A549 (cell line): ENCODE data around the gene GTPBP1. TPM values are rescaled to one million over a fixed set of nuclear protein-coding genes. Genes with fewer than 3 reads are reported as not detected.

Experiments
- ATAC-seq, 2 experiments: fragments of 200-7000 bp in 1 of 2; fragments of >200 bp in 1 of 2; cut with Nextera tagmentation in 1 of 2; cut with Tn5 transposase in 1 of 2; 3 replicates each; pipeline versions ENCODE4 v1.8.0 to v1.9.1; 2018 to 2020; ENCODE audit warnings: mild to moderate bottlenecking in 1 of 2, moderate library complexity in 1 of 2
- CTCF ChIA-PET: fragments of 300-600 bp; sonication (Branson Sonifier 250); formaldehyde crosslinking; extraction: SDS; loops from one replicate; lab custom pipeline; 2021; ENCODE audit warnings: antibody characterized with exemption, inconsistent platforms; lab: Yijun Ruan, JAX
- POLR2A ChIA-PET: fragments of 350-600 bp; formaldehyde crosslinking; extraction: SDS; loops from one replicate; lab custom pipeline; 2021; ENCODE audit warnings: antibody characterized with exemption, inconsistent platforms; lab: Yijun Ruan, JAX
- DNase-seq, 2 experiments: peaks; one replicate each; pipeline versions ENCODE4 v3.0.0 to v3.0.0-alpha.2; 2011 to 2016; ENCODE audit warnings: low read depth in 1 of 2, low spot score in 1 of 2
- FAIRE-seq: peaks from 2 replicates; lab custom pipeline; 2011; peaks lifted over from hg19 to GRCh38; lab: Jason Lieb, UNC
- H3K27ac ChIP-seq, 2 experiments: fragments of >200 bp; sonication (Bioruptor Twin); formaldehyde crosslinking; 3 replicates each; pipeline ENCODE4 v1.5.1; 2016 to 2017
- H3K4me1 ChIP-seq: fragments of >200 bp; sonication (Bioruptor Twin); formaldehyde crosslinking; 3 replicates; pipeline ENCODE4 v1.6.1; 2016
- H3K4me2 ChIP-seq: fragments of >200 bp; sonication (Bioruptor Twin); formaldehyde crosslinking; 3 replicates; pipeline ENCODE4 v1.6.1; 2016
- H3K4me3 ChIP-seq: fragments of >200 bp; sonication (Bioruptor Twin); formaldehyde crosslinking; 3 replicates; pipeline ENCODE4 v1.5.1; 2016
- H3K9me3 ChIP-seq: fragments of >200 bp; sonication (Bioruptor Twin); formaldehyde crosslinking; 3 replicates; pipeline ENCODE4 v1.6.1; 2016
- CBX8 ChIP-seq: fragments of 200-600 bp; sonication (generic); IDR thresholded peaks from 2 replicates; pipeline ENCODE4 v1.6.1; 2016
- CEBPB ChIP-seq, 2 experiments: fragments of >200 bp in 1 of 2; sonication (Bioruptor Twin) in 1 of 2; formaldehyde crosslinking in 1 of 2; IDR thresholded peaks; 2 replicates each; pipeline ENCODE4 v1.6.1; 2012 to 2016
- CHD2 ChIP-seq: fragments of 150-350 bp; IDR thresholded peaks from 2 replicates; pipeline ENCODE4 v1.6.1; 2014; ENCODE audit warnings: low read length; ENCODE audit not compliant: partially characterized antibody
- CHD4 ChIP-seq: fragments of 200-600 bp; sonication (generic); IDR thresholded peaks from 2 replicates; pipeline ENCODE4 v1.6.1; 2016; ENCODE audit warnings: antibody characterized with exemption, mild to moderate bottlenecking, borderline replicate concordance
- EHF ChIP-seq: fragments of 250-450 bp; sonication (Bioruptor Pico); IDR thresholded peaks from 2 replicates; pipeline ENCODE4 v1.5.0; 2020; ENCODE audit warnings: mild to moderate bottlenecking
- EP300 ChIP-seq, 2 experiments: fragments of >200 bp; sonication (Bioruptor Twin); formaldehyde crosslinking; IDR thresholded peaks; 2 replicates in 1 of 2; 3 replicates in 1 of 2; pipeline ENCODE4 v1.6.1; 2016 to 2017
- FOSB ChIP-seq: fragments of 250-450 bp; sonication (Bioruptor Pico); IDR thresholded peaks from 2 replicates; pipeline ENCODE4 v1.5.0; 2020; ENCODE audit warnings: mild to moderate bottlenecking, moderate library complexity
- FOSL2 ChIP-seq, 2 experiments: fragments of 450-650 bp in 1 of 2; fragments of >200 bp in 1 of 2; sonication (Bioruptor Twin) in 1 of 2; formaldehyde crosslinking; IDR thresholded peaks; 2 replicates each; pipeline versions ENCODE4 v1.5.0 to v1.6.1; 2016 to 2020; ENCODE audit warnings: mild to moderate bottlenecking in 1 of 2, moderate library complexity in 1 of 2
- HDAC2 ChIP-seq: fragments of 200-600 bp; sonication (generic); IDR thresholded peaks from 2 replicates; pipeline ENCODE4 v1.6.1; 2016
- HOXB5 ChIP-seq: fragments of 250-450 bp; sonication (Bioruptor Pico); IDR thresholded peaks from 2 replicates; pipeline ENCODE4 v1.5.0; 2020; ENCODE audit warnings: mild to moderate bottlenecking, moderate library complexity
- JUNB ChIP-seq: fragments of >200 bp; sonication (Bioruptor Twin); formaldehyde crosslinking; IDR thresholded peaks from 2 replicates; pipeline ENCODE4 v1.6.1; 2016
- KDM1A ChIP-seq: fragments of 200-600 bp; sonication (generic); IDR thresholded peaks from 2 replicates; pipeline ENCODE4 v1.6.1; 2016; ENCODE audit warnings: low read depth, mild to moderate bottlenecking
- KDM5A ChIP-seq: fragments of 200-600 bp; sonication (generic); IDR thresholded peaks from 2 replicates; pipeline ENCODE4 v1.6.1; 2016; ENCODE audit warnings: antibody characterized with exemption, mild to moderate bottlenecking
- MAFK ChIP-seq: fragments of 450-650 bp; IDR thresholded peaks from 2 replicates; pipeline ENCODE4 v1.6.1; 2014; ENCODE audit not compliant: partially characterized antibody
- MYC ChIP-seq: IDR thresholded peaks from 2 replicates; pipeline ENCODE4 v1.6.1; 2012; ENCODE audit warnings: mild to moderate bottlenecking, inconsistent platforms, low read length, improper control_type of control experiment, borderline replicate concordance
- PHF8 ChIP-seq: fragments of 200-600 bp; sonication (generic); IDR thresholded peaks from 2 replicates; pipeline ENCODE4 v1.6.1; 2016; ENCODE audit warnings: low read depth, mild to moderate bottlenecking, antibody characterized with exemption, moderate library complexity, borderline replicate concordance
- POLR2A ChIP-seq: IDR thresholded peaks from 2 replicates; pipeline ENCODE4 v1.6.1; 2012; ENCODE audit warnings: mild to moderate bottlenecking, low read length
- RCOR1 ChIP-seq: fragments of 150-350 bp; IDR thresholded peaks from 2 replicates; pipeline ENCODE4 v1.6.1; 2014; ENCODE audit warnings: antibody characterized with exemption, low read length, low read depth
- RNF2 ChIP-seq: fragments of 200-600 bp; sonication (generic); IDR thresholded peaks from 2 replicates; pipeline ENCODE4 v1.6.1; 2016; ENCODE audit warnings: low read depth, mild to moderate bottlenecking, antibody characterized with exemption, moderate library complexity, borderline replicate concordance
- SMC3 ChIP-seq: fragments of >200 bp; sonication (Bioruptor Twin); formaldehyde crosslinking; IDR thresholded peaks from 3 replicates; pipeline ENCODE4 v1.6.1; 2018; ENCODE audit warnings: inconsistent platforms
- SREBF2 ChIP-seq: fragments of 450-650 bp; IDR thresholded peaks from 2 replicates; pipeline ENCODE4 v1.6.1; 2014; ENCODE audit warnings: mild to moderate bottlenecking, moderate library complexity
- TFCP2L1 ChIP-seq: fragments of 250-450 bp; sonication (Bioruptor Pico); IDR thresholded peaks from 2 replicates; pipeline ENCODE4 v1.5.0; 2021; ENCODE audit warnings: mild to moderate bottlenecking
- WGBS: methylation state at CpG from one replicate; pipeline ENCODE4 v1.1.6; 2017; ENCODE audit errors: missing lambda C conversion rate; 5-methylcytosine and 5-hydroxymethylcytosine counted together
- polyA plus RNA-seq, 4 experiments: library from polyadenylated mRNA; depleted of rRNA in 3 of 4; stranded (reverse); fragments of >200 nt; fragmentation: RNase III in 1 of 4; extraction: RNeasy Plus Mini Kit Qiagen cat#74134 plus additional on column Dnase treatment in 1 of 4; gene quantifications; 2 replicates in 3 of 4; 3 replicates in 1 of 4; pipeline ENCODE4 v1.2.3, GENCODE V29; 2011 to 2017
- TF ChIP-seq, protein P1 (sequence below): fragments of 150-350 bp; IDR thresholded peaks from 2 replicates; pipeline ENCODE4 v1.6.1; 2014; ENCODE audit warnings: low read depth, mild to moderate bottlenecking, low read length
- TF ChIP-seq, protein P2 (sequence below): IDR thresholded peaks from 2 replicates; pipeline ENCODE4 v1.6.1; 2012
- TF ChIP-seq, protein P3 (sequence below): fragments of >200 bp; sonication (Bioruptor Twin); formaldehyde crosslinking; IDR thresholded peaks from 3 replicates; pipeline ENCODE4 v1.6.1; 2016
- TF ChIP-seq, protein P4 (sequence below): fragments of 250-450 bp; sonication (Bioruptor Pico); IDR thresholded peaks from 2 replicates; pipeline ENCODE4 v1.5.0; 2020; ENCODE audit warnings: low read depth, mild to moderate bottlenecking, moderate library complexity
- TF ChIP-seq, protein P5 (sequence below): fragments of 250-450 bp; sonication (Bioruptor Pico); IDR thresholded peaks from 2 replicates; pipeline ENCODE4 v1.5.0; 2021; ENCODE audit warnings: mild to moderate bottlenecking, moderate library complexity, borderline replicate concordance

The GTPBP1 gene
- polyA plus RNA-seq, 2 of the 4 experiments (the other 2 are of a cell fraction), result 9.0 to 15.1 TPM

DNA sequence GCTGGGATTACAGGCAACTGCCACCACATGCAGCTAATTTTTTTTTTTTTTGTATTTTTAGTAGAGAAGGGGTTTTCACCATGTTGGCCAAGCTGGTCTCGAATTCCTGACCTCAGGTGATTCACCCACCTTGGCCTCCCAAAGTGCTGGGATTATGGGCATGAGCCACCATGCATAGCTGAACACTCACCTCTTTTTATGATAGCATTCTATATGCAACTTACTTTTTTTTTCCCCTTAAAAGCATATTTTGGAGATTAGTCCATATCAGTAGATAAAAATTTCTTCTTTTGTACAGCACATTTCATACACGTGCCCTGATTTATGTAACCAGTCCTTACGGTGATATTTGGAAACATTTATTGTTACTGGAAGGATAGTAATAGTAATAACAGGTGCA, 14.6 kb downstream of the GTPBP1 start:
- no peak overlapping the region for H3K4me2 ChIP-seq
- H3K27ac ChIP-seq, result no peak overlapping the region
- H3K9me3 ChIP-seq, result no peaks in the 10 kb centered on the region
- H3K4me3 ChIP-seq, result no peak overlapping the region
- WGBS, result 93% methylated on average over 3 of the region's 3 CpGs
- DNase-seq, result no peak
- ChIA-PET POLR2A (no interaction called here), CTCF (interaction anchor here (0.7 to 7.4 kb wide), 4 partner anchors 15 to 791 kb away, joined by 3 to 69 read pairs (median 4); no protein-coding TSS in a partner anchor)
- no peak for FAIRE-seq
- TF ChIP-seq EP300 (IDR thresholded peaks at IDR 0.05) (no peak), CHD4 (no peak), RNF2 (no peak), POLR2A (no peak), CEBPB (IDR thresholded peaks at IDR 0.05) (no peak), EHF (CRISPR knock-in tag) (no peak), RCOR1 (no peak), MYC (no peak), CHD2 (no peak), HDAC2 (no peak), CBX8 (no peak), FOSL2 (IDR thresholded peaks at IDR 0.05) (no peak), FOSL2 (CRISPR knock-in tag; IDR thresholded peaks at IDR 0.05) (no peak), FOSB (CRISPR knock-in tag) (no peak), PHF8 (no peak), KDM5A (no peak)
- TF ChIP-seq, protein P1, sequence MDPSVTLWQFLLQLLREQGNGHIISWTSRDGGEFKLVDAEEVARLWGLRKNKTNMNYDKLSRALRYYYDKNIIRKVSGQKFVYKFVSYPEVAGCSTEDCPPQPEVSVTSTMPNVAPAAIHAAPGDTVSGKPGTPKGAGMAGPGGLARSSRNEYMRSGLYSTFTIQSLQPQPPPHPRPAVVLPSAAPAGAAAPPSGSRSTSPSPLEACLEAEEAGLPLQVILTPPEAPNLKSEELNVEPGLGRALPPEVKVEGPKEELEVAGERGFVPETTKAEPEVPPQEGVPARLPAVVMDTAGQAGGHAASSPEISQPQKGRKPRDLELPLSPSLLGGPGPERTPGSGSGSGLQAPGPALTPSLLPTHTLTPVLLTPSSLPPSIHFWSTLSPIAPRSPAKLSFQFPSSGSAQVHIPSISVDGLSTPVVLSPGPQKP, result no peak
- TF ChIP-seq, protein P2, sequence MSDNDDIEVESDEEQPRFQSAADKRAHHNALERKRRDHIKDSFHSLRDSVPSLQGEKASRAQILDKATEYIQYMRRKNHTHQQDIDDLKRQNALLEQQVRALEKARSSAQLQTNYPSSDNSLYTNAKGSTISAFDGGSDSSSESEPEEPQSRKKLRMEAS, result no peak
- TF ChIP-seq, protein P3, sequence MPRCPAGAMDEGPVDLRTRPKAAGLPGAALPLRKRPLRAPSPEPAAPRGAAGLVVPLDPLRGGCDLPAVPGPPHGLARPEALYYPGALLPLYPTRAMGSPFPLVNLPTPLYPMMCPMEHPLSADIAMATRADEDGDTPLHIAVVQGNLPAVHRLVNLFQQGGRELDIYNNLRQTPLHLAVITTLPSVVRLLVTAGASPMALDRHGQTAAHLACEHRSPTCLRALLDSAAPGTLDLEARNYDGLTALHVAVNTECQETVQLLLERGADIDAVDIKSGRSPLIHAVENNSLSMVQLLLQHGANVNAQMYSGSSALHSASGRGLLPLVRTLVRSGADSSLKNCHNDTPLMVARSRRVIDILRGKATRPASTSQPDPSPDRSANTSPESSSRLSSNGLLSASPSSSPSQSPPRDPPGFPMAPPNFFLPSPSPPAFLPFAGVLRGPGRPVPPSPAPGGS, result no peak
- TF ChIP-seq, protein P4, sequence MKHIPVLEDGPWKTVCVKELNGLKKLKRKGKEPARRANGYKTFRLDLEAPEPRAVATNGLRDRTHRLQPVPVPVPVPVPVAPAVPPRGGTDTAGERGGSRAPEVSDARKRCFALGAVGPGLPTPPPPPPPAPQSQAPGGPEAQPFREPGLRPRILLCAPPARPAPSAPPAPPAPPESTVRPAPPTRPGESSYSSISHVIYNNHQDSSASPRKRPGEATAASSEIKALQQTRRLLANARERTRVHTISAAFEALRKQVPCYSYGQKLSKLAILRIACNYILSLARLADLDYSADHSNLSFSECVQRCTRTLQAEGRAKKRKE (CRISPR knock-in tag), result no peak
- ATAC-seq, result no peak
- H3K4me1 ChIP-seq, result peaks cover 15% of the 10 kb centered on the region

DNA sequence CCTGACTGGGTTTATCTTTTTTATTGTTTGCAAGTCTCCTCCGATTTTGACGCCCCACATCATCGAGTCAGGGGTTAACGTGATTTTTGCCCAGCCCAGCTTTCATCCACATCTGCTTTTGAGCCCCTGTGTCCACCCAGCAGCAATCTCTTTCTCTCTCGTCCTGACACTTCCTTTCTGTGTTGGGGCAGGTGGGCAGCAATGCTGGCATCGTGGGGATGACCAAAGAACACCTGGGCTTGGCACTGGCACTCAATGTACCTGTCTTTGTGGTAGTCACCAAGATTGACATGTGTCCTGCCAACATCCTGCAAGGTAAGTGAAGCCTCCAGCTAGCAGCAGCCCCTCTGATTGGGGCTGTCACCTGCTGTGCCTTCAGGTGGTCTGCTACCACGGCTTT, 15.8 kb downstream of the GTPBP1 start:
- H3K27ac ChIP-seq, result no peak overlapping the region
- ChIA-PET POLR2A (no interaction called here), CTCF (interaction anchor here (1.3 to 7.4 kb wide), 3 partner anchors 10 to 45 kb away, joined by 3 to 69 read pairs (median 4); no protein-coding TSS in a partner anchor)
- no peak overlapping the region for H3K4me2 ChIP-seq
- no peak for ATAC-seq
- FAIRE-seq, result no peak
- TF ChIP-seq HOXB5 (CRISPR knock-in tag), result no peak
- no peak for TF ChIP-seq JUNB
- TF ChIP-seq SREBF2, result no peak
- TF ChIP-seq RNF2, result no peak
- no peak for TF ChIP-seq SMC3
- TF ChIP-seq TFCP2L1 (CRISPR knock-in tag), result no peak
- TF ChIP-seq MAFK, result no peak
- TF ChIP-seq KDM1A, result no peak
- TF ChIP-seq, protein P5, sequence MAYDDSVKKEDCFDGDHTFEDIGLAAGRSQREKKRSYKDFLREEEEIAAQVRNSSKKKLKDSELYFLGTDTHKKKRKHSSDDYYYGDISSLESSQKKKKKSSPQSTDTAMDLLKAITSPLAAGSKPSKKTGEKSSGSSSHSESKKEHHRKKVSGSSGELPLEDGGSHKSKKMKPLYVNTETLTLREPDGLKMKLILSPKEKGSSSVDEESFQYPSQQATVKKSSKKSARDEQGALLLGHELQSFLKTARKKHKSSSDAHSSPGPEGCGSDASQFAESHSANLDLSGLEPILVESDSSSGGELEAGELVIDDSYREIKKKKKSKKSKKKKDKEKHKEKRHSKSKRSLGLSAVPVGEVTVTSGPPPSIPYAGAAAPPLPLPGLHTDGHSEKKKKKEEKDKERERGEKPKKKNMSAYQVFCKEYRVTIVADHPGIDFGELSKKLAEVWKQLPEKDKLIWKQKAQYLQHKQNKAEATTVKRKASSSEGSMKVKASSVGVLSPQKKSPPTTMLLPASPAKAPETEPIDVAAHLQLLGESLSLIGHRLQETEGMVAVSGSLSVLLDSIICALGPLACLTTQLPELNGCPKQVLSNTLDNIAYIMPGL (CRISPR knock-in tag), result no peak
- TF ChIP-seq, all 56 proteins: peak for 0
- 88% methylated on average over 7 of the region's 7 CpGs for WGBS
- no peaks in the 10 kb centered on the region for H3K9me3 ChIP-seq
- H3K4me1 ChIP-seq, result peaks cover 15% of the 10 kb centered on the region
- no peak for DNase-seq
- H3K4me3 ChIP-seq, result no peak overlapping the region
